Embryonic facial prominence (tissue), 1 donor: Measurements from ENCODE around the gene FRMD4A.
A peak's percentile ranks its signal among the peaks of the same experiment; 100 is the strongest.
"Not testable (repeated sequence)": the region's sequence is repeated elsewhere in the genome, so short reads cannot be mapped to it uniquely, and the experiment has no call there.

Experiments used
- DNase-seq: peaks from one replicate; pipeline ENCODE4 v3.0.0-alpha.2; 2016; ENCODE audit errors: extremely low spot score

FRMD4A gene

DNA sequence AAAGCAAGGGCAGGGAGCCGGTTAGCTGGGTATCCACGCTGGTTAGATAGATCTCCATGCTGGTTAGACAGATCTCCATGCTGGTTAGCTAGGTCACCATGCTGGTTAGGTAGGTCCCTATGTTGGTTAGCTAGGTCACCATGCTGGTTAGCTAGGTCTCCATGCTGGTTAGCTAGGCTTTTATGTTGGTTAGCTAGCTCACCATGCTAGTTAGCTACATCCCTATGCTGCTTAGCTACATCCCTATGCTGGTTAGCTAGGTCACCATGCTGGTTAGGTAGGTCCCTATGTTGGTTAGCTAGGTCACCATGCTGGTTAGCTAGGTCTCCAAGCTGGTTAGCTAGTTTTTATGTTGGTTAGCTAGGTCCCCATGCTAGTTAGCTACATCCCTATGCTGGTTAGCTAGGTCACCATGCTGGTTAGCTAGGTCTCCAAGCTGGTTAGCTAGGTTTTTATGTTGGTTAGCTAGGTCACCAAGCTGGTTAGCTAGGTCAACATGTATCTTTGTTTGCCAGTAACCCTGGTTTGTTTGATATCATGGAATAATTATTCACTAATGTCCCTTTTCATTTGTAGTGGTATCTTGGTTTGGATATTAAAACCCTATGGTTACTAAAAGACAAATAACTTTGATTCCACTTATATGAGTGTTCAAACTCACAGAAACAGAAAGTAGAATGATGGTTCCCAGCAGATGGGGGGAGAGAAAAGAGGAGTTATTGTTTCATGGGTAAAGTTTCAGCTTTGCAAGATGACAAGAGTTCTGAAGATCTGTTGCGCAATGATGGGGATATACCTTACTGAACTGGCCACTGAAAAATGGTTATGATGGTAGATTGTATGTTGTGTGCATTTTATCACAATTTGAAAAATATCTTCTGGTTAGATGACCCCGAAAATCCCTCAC is 607.7 kb downstream of the FRMD4A start:
- no peak for DNase-seq

DNA sequence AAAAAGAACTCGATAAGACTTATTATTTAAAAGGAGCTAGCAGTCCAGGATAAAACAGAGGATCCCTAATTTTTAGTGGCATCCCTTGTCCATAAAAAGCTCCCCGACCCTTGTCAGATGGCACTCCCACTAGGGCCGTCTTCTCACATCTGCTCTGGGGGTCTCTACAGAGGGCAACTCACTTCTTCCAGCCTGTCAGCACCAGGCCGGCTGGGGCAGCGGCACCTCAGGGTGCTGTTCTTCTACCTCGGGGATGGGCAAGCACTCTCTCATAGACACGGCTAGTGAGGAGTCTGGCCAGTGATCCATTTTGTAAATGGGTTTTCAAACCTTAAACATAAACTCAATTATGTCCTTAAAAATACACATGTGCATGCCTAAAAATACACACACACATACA is 609.2 kb downstream of the FRMD4A start:
- no peak for DNase-seq

DNA sequence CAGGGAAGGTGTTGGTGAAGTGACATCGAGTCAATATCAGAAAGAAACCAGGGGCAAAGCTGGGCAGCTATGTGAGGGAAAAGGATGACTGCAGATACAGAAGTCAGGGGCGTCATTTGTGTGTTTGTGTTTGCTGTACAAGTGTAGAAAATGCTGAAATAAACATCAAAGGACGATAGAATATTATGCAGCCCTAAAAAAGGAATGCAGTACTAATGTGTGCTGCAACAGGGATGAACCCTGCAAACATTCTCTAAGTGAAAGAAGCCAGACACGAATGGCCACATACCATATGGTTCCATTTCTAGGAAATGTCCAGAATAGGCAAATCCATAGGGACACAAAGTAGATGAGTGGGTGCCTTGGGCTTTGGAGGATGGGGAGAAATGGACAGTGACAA is 610.0 kb downstream of the FRMD4A start:
- DNase-seq, result no peak

DNA sequence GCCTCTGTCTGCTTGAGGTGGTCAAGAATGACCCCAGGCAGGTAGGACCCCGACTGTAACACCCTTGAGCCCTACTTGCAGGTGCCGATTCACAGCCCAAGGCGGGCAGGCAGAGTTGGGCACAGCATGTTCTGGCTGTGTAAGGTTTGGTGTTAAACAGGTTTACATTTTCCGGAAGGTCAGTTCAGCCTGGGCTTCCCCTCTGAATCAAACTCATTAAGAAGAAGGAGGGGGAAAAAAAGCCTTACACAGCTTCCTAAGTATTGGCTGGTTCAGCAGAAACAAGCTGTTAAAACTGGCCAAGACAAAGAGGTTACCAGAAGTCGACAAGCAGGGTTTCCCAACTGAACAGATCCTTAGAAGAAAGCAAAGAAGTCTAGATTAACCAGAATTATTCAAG is 611.3 kb downstream of the FRMD4A start:
- DNase-seq, result no peak

DNA sequence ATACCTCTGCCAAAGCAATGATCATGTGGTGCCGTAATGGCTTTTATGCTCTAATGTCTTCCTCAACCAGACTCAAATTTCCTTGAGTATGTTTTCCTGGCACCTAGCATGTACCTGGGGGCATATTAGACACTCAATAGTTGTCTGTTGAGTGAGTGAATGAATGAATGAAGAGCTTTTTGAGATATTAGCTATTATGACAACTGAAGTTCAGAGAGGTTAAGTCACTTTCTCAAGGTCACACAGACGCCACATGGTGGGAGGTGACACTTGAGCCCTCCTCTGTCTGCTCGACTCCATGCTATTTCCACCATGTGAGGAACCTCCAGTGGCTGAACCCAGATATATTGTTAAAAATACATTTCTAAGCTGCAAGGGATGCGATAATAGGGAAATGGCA is 611.9 kb downstream of the FRMD4A start:
- DNase-seq, result no peak

DNA sequence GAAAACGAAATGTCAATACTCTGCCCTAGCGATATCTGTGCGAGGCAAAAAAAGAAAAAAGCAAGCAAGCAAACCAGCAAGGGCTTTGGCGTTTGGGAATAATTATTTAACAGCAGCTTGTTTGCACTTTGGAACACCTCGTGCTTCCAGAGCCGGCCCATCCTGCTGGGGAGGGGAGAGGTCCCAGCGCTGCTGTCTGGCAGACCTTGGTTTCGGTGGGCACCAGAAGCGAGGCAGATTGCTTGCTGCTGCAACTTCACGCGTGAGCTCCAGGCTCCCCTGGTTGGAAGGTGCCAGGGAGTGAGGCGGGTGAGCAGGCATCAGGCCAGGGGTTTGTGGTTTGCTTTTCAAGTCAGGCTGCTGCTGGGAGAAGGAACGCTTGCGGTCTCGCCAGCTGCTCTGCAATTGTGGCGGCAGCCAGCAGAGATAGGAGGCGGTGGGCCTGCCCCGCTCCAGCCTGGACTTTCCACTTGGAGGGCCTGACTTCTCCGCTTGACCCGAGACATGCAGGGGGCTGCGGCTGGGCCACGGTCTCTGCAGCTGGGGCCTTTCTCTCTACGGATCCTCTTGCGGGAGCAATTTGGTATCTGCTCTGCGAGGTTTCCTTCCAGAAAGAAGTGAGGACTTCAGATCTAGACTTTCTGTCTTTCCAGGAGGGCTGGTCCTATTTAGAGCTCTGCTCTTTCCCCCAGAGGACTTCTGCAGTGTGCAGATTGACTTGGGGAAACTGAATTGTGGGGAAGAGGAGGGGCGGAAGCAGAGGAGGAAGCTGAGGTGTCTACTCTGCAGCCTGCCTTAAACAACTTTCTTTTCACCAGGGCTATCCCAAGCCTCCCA is 612.6 kb downstream of the FRMD4A start:
- DNase-seq, result peak; percentile 49

DNA sequence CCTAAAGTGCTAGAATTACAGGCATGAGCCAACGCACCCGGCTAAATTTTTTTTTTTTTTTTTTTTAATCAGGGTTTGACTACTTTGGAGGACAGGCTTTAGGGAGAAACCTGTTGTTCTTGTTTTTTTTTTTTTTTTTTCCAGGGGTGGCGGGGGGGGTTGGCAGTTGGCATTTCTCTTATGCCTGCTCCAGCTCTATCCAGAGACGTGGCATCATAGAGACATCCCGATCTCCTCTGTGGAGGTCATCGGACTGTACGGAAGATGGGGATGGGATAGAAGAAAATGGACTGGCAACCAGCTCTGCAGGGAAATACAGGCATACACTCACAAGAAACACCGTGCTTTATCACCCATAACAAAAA is 613.2 kb downstream of the FRMD4A start:
- DNase-seq, result no peak

DNA sequence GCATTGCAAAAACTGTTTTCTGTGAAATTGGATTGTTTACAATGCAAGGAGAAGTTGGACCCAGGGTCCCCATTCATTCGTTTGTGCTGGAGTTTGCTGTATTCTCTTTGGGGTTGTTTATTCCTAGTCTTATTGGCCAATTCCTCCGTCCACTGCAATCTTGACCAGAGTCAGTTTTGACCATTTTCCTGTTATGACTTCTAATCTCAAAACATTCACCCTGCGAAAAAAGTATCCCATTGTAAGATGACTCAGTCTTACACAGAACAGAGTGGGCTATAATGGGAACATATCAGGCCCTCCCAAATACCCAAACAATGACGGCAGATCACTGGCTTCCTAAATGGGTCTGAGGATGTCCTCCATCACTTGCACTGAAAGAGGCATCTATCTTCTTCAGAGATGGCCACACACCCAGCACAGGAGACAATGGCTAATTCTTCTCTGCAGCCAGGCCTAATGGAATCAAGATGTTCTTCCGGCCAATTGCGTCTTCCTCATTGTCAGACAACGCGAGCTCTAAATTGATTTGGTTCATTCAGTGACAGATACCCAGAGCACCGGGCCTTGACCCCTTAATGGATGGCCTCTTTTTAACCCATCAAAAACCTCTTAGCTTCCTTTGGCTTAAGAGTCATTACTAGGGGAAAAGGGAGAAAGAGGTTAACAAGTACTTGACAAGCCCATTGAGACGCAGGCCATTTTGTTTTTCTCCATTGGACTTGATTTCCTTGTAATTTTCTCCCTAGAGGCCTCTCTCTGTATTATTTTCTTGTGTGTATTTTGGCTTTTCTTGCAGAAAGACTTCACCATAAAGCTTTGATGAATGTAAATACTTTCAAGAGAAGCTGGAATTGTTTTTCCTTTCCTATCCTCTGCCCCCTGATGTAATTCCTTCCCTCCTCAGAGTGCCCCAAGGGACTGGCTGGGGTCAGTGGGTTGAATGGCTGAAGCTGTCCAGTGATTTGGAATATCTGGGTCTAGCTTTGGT is 614.3 kb downstream of the FRMD4A start:
- no peak for DNase-seq

DNA sequence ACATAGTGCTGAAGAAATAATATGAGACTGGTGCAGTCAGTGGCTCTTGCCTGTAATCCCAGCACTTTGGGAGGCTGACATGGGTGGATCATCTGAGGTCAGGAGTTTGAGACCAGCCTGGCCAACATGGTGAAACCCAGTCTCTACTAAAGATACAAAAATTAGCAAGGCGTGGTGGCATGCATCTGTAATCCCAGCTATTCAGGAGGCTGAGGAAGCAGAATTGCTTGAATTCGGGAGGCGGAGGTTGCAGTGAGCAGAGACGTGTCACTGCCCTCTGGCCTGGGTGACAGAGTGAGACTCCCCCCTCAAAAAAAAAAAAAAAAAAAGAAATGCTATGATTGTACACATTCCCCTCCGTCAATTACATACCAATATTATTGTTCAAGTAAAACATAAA is 615.1 kb downstream of the FRMD4A start:
- DNase-seq, result not testable (repeated sequence)

DNA sequence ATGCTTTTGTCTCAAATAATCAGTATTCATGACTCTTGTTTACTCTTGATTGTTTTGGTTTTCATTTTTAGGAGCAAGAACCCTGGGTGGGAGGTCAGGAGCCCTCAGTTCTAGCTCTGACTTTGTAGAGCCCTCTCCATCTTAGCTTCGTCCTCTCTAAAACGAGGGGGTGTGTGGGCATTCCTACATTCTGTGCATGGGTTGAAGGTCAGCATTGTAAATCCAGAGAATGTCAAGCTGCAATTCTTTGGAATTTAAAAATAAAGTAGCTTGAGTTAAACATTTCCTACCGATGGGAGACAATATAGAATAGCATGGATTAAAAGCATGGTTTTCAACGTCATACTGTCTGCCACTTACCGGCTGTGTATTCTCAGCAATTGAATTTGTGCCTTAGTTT is 615.6 kb downstream of the FRMD4A start:
- DNase-seq, result no peak

DNA sequence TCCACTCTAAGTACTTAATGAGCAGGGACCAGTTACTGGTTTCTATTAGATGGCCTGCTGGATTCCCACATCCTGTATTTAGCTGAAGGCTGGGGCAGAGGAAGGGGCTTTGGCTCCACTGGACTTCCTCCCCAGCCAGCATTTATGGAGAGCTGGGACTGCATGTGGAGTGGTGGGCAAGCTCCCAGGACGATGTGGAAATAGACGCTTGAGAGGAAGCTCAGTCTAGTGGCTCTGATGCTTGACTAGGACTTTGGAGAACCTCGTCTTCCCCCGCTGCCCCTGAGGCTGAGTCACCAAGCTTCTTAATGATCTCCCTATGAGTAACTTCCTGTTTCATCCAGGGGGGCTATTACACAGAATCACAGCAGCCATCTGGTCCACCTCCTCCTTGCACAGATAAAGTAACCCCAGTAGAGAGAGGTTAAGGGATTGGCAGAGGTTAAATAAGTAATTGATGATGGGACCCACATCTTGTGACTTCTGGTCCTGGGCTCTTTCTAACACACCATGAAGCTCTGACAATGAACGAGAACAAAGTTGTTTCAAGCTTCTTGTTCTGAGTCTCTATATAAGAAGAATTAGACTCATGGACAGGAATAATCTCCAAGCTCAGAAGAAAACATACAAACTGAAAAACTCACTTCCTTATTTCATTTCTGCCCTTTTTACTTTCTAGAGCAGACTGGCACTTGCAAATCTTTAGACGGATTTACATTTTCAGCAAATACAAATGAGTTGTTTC is 617.7 kb downstream of the FRMD4A start:
- no peak for DNase-seq

DNA sequence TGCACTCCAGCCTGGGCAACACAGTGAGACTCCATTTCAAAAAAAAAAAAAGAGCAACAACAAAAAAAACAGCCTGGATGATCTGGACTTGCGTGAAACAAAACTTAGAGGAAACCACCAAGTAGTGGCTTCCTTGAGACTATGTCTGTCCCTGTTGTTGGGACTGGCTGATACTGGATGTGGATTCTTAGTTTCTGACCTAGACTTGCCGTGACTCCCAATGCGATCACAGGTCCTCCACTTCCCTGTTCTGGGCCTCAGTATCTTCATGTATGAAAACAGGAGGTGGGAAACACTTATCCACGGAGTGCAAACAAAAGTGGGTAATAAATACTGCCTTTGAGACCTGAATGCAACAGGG is 618.3 kb downstream of the FRMD4A start:
- no peak for DNase-seq

DNA sequence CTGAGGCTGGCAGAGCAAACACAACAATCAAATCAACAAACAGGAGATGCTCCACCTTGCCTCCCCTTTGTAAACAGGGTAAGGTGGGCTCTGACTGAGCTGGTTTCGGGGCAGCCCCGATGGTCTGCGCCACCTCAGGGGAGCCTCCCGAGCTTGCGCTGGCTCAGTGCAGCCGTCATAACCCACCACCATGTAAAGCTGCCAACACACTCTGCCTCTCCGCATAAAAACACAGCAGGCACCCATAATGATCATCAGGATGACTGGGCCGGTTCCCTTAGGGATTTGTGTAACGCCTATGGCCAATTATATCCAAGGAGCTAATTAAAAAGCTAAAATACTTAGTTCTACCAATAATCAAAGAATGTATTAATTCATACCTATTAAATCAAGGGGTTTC is 619.4 kb downstream of the FRMD4A start:
- DNase-seq, result no peak

DNA sequence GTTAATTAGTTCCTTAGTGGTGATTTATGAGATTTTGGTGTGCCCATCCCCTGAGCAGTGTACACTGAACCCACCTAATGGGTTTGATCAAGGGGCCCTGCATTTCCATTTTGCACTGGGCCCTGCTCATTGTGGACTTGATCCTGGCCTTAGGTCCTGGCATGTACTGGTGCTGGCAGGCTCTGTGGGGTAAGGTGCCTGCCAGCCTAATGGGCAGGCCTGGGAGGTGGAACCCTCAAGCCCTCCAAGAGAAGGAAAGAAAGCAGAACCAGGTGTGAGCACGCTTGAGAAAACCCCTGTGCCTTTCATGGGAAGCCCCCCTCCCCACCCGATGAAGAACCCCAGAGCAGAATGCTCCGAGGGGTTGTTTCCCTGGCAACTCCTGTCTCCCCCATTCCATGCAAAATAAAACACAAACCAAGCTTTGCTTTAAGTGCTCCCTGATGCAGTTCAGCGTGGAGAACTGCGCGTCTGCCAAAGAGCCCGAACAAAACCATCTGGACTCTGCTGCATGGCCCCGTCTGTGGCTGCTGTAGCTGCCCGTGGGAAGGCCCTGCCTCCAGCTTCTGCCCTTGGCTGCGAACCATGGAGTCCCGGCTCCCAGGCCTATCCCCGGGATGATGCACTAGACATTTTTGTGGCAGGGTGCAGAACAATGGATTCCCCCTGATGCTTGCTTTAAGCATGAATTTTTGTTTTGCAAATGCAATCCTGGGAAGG is 620.6 kb downstream of the FRMD4A start:
- no peak for DNase-seq

DNA sequence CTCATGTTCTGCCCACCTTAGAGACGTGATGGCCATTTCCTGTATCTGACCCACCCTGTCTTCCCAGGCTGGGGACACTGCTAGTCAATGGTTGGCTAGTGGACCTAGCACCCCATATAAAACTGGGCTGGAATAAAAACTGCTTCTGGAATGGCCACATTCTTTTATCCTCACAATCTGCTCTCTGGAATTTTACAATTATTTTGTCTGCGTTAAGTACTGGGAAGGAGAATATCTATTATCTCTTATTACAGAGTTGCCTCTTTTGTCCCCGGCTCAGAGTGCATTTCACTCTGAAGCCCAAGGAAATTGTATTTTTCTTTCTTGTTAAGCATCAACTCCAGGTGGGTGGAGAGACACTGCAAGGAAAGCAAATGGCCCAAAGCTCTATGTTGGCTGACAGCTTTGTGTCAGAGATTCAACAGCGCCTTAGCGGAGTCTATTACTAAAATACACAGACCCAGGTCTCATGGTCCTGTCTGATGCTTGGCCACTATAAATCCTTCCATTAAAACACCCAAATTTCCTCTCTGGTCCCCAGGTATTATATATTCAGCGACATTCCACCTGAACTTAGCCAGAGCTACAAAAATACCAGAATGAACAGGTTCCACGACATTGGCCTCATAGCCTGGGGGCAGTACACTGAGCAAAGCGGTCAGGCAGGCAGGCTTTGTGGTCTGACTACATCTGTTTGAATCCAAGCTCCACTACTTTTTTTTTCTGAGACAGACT is 622.3 kb downstream of the FRMD4A start:
- no peak for DNase-seq

DNA sequence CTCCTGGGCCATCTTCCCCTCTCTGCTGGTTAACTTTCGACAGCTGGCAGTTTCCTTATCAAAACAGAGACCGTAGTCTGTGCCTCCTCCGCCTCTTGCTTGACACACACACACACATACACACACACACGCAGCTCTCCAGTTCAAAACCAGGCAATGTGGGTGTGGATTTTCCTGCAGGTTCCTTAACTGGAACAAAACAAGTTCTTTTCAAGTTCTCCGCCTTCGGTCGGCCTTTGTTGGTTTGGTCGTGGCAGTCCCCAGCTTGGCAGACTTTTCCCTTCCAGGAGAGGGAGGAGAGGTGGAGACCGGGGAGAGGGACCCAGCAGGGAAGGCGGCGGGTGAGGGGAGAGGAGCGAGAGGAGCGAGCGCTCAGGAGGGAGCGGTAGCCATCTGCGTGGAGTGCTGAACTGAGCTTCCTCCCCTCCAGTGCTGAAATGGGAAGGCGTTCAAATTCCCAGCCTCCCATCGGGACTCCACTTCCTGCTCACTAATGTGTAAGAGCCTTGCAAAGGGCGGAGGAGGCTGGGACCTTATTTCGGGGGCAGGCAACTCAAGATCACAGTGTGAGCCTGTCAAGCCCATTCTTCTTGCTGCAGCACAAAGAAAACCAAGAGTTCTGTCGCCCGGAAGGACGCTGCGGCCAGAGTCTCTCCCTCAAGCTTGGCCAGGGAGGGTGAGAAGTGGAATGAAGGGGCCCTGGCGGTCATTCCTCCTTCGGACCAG is 623.4 kb downstream of the FRMD4A start:
- DNase-seq, result peak; percentile 58

DNA sequence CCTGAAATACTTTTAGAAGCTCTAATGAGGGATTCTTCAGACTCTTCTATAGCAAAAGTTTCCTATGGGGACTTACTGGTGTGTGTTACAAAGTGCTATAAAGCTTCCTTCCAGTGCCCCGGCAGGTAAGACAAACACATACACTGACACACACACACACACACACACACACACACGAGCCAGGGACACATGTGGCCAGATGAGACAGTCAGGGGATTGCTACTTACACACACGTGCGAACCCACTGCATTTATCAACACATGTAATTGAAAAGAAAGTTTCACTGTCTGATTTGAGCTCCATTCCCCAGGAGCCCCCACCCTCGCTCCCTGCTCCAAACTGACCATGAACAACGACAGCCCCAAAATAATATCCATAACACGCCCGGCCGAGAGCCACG is 624.1 kb downstream of the FRMD4A start:
- no peak for DNase-seq

DNA sequence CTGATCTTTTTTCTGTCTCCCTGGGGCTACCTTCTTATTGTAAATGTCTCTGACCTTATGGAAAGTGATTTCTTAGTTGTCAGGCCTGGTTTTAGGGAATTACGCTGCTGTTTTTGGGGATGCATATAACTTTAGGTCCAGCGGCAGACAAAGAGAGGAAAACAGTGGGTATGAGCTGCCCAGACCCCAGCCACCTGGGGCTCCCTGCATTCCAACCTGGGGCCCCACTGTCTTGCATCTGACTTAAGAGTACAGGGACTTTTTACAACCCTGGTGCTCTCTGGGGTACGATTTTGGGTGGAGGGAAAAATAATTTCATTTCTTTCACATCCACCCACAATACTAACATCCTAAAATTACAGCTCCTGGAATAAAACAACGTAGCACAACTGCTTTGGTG is 624.5 kb downstream of the FRMD4A start:
- no peak for DNase-seq

DNA sequence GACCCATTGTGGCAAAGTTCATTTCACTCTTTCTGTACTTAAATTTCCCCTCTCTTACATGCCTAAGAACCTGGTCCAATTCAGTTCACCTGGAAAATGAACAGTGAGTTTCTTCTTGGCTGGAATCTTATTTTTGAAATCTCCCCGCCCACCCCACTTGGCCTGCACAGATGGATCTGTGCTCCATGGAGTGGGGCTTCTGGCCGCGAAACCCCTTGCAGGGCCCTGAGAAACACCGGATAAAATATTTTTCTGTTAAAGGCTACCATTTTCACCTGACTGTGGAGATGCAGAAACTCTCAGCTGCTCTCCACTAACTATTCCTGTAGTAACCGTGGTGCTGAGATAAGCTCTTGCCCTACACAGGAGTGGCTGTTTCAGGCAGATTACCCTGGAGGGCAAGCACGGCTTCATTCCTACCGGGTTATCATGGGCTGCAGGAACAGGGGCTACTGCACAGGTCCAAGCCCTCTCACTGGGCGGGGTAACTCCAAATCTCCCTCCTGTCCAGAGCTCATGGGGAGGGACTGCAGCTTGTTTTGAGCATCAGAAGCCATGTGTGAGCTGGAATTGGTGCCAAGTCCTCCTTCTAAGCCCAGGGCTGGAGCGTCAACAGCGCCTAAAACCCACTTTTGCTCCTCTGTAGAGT is 625.1 kb downstream of the FRMD4A start:
- no peak for DNase-seq
